ENCODE measurements around the gene ELL. TPM values are rescaled to one million over a fixed set of nuclear protein-coding genes. Genes with fewer than 3 reads are reported as not detected.

ELL gene
- total RNA-seq, 4 donors from 2014 or later: 16.2 to 72.2 (median 18.0) TPM

- TF ChIP-seq EP300 (IDR thresholded peaks at IDR 0.05; ENCODE audit: low read depth) (no peak), CTCF (IDR thresholded peaks at IDR 0.05) (no peak)
- no peak for DNase-seq
- Histone ChIP-seq H3K9me3 (no peaks in the 10 kb centered on the region), H3K27ac (no peak overlapping the region), H3K4me3 (no peak overlapping the region), H3K27me3 (peaks cover 13% of the 10 kb centered on the region), H3K36me3 (peaks cover 0 to 31% (median 12%) of the 10 kb centered on the region in 4 donors), H3K4me1 (peaks cover 14 to 27% (median 23%) of the 10 kb centered on the region in 4 donors)
- WGBS, 2 donors (ENCODE audit: low coverage in 1 of 2): 64 to 77% methylated on average over 2 to 5 of the region's 5 CpGs
- in situ Hi-C loops (cut with MboI; ENCODE audit: low pct_ligation_motif_present in 1 of 4, low pct_unique_long_range_greater_than_20kb in 1 of 4, low sequenced_read_pairs in 3 of 4) (loop anchor here in 1 of 4 donors (10.0 kb wide), 1 partner anchor 413 kb away; no protein-coding TSS in a partner anchor), intact Hi-C loops (cut with DNase I; ENCODE audit: low total_unique reads) (loop anchor here (10.0 kb wide), 1 partner anchor 413 kb away; no protein-coding TSS in a partner anchor)
These were observed 79.8 kb downstream of the ELL start for GRCh38 chr19:18441804-18442788.

- in situ Hi-C loops (cut with MboI; ENCODE audit: low pct_ligation_motif_present in 1 of 4, low pct_unique_long_range_greater_than_20kb in 1 of 4, low sequenced_read_pairs in 3 of 4) (loop anchor here in 1 of 4 donors (10.0 kb wide), 1 partner anchor 414 kb away; no protein-coding TSS in a partner anchor), intact Hi-C loops (cut with DNase I; ENCODE audit: low total_unique reads) (loop anchor here (10.0 kb wide), 1 partner anchor 414 kb away; no protein-coding TSS in a partner anchor)
- DNase-seq: no peak
- Histone ChIP-seq H3K4me1 (peaks cover 15 to 35% (median 30%) of the 10 kb centered on the region in 4 donors), H3K27me3 (peaks cover 13% of the 10 kb centered on the region), H3K4me3 (no peak overlapping the region), H3K36me3 (peaks cover 0 to 23% (median 11%) of the 10 kb centered on the region in 4 donors), H3K27ac (no peak overlapping the region), H3K9me3 (no peaks in the 10 kb centered on the region)
- TF ChIP-seq EP300 (IDR thresholded peaks at IDR 0.05; ENCODE audit: low read depth): no peak
- 79% methylated on average over 23 of the region's 23 CpGs; no CpG with 5 or more reads in 1 of the 2 donors for WGBS, 2 donors (ENCODE audit: low coverage in 1 of 2)
These were observed 80.7 kb downstream of the ELL start for GRCh38 chr19:18440936-18441803.

GRCh38 chr19:18440415-18440877 lies 81.4 kb downstream of the ELL start:
- DNase-seq: no peak
- H3K27me3 ChIP-seq: peaks cover 13% of the 10 kb centered on the region
- H3K9me3 ChIP-seq: no peaks in the 10 kb centered on the region
- intact Hi-C loops (cut with DNase I; ENCODE audit: low total_unique reads): loop anchor here (10.0 kb wide), 1 partner anchor 414 kb away; no protein-coding TSS in a partner anchor
- in situ Hi-C loops (cut with MboI; ENCODE audit: low pct_ligation_motif_present in 1 of 4, low pct_unique_long_range_greater_than_20kb in 1 of 4, low sequenced_read_pairs in 3 of 4): loop anchor here in 1 of 4 donors (10.0 kb wide), 1 partner anchor 414 kb away; no protein-coding TSS in a partner anchor
- peaks cover 15 to 31% (median 26%) of the 10 kb centered on the region in 4 donors for H3K4me1 ChIP-seq
- H3K36me3 ChIP-seq: peaks cover 0 to 17% (median 8%) of the 10 kb centered on the region in 4 donors
- no peak overlapping the region for H3K4me3 ChIP-seq
- no peak overlapping the region for H3K27ac ChIP-seq
- WGBS, 2 donors (ENCODE audit: low coverage in 1 of 2): 42% methylated on average over 11 of the region's 11 CpGs; no CpG with 5 or more reads in 1 of the 2 donors
- TF ChIP-seq CTCF (IDR thresholded peaks at IDR 0.05) (peak in 2 of 5 experiments; percentile 21 to 23), POLR2A (IDR thresholded peaks at IDR 0.05) (no peak)

- H3K4me3 ChIP-seq: no peak overlapping the region
- in situ Hi-C loops (cut with MboI; ENCODE audit: low pct_ligation_motif_present in 1 of 4, low pct_unique_long_range_greater_than_20kb in 1 of 4, low sequenced_read_pairs in 3 of 4): loop anchor here in 1 of 4 donors (10.0 kb wide), 1 partner anchor 415 kb away; no protein-coding TSS in a partner anchor
- intact Hi-C loops (cut with DNase I; ENCODE audit: low total_unique reads): loop anchor here (10.0 kb wide), 1 partner anchor 415 kb away; no protein-coding TSS in a partner anchor
- no peak for DNase-seq
- peaks cover 13% of the 10 kb centered on the region for H3K27me3 ChIP-seq
- 74 to 100% methylated on average over 2 to 9 of the region's 9 CpGs for WGBS, 2 donors (ENCODE audit: low coverage in 1 of 2)
- no peak for TF ChIP-seq EP300 (IDR thresholded peaks at IDR 0.05; ENCODE audit: low read depth)
- TF ChIP-seq CTCF (IDR thresholded peaks at IDR 0.05): no peak
- TF ChIP-seq POLR2AphosphoS5 (IDR thresholded peaks at IDR 0.05): no peak
- TF ChIP-seq POLR2A (IDR thresholded peaks at IDR 0.05): no peak
- peaks cover 15 to 27% (median 24%) of the 10 kb centered on the region in 4 donors for H3K4me1 ChIP-seq
- no peaks in the 10 kb centered on the region for H3K9me3 ChIP-seq
- H3K27ac ChIP-seq: no peak overlapping the region
- H3K36me3 ChIP-seq: peaks cover 0 to 14% (median 6%) of the 10 kb centered on the region in 4 donors
These were observed 82.0 kb downstream of the ELL start for GRCh38 chr19:18439910-18440237.

Data from transverse colon (tissue), 4 donors.